K562 (cell line): ENCODE data around the gene ATP6V0A4. TPM values are rescaled to one million over a fixed set of nuclear protein-coding genes. Genes with fewer than 3 reads are reported as not detected.

Experiments used
- ATAC-seq: fragments of 200-7000 bp; cut with Tn5 transposase; 3 replicates; pipeline ENCODE4 v1.9.1; 2020; ENCODE audit warnings: moderate library complexity
- BruUV-seq: library from RNA; stranded (reverse); fragments of 400-500 nt; replicated peaks from 2 replicates; lab custom pipeline; 2021; lab: Mats Ljungman, UMichigan
- CTCF ChIA-PET: fragments of 300-600 bp; formaldehyde crosslinking; extraction: SDS; loops from one replicate; lab custom pipeline; 2021; ENCODE audit warnings: low intra/inter-chr PET ratio; lab: Yijun Ruan, JAX
- POLR2A ChIA-PET: fragments of 300-600, 350-650 bp; sonication (Branson Sonifier 250); formaldehyde crosslinking; extraction: SDS; loops from one replicate; lab custom pipeline; 2021; ENCODE audit warnings: antibody characterized with exemption, inconsistent platforms; lab: Yijun Ruan, JAX
- DNase-seq, 4 experiments: peaks; one replicate each; pipeline versions ENCODE4 v3.0.0 to v3.0.0-alpha.2; 2011 to 2018; ENCODE audit warnings: low spot score in 3 of 4, mixed read lengths in 3 of 4; ENCODE audit errors: extremely low read depth in 1 of 4
- FAIRE-seq: peaks from 2 replicates; lab custom pipeline; 2011; peaks lifted over from hg19 to GRCh38; lab: Jason Lieb, UNC
- H2AFZ ChIP-seq: 2 replicates; pipeline ENCODE4 v1.6.0; 2011; ENCODE audit warnings: low read depth, low read length, control low read depth, inconsistent platforms
- H3K27ac ChIP-seq: fragments of 200-600 bp; 3 replicates; pipeline ENCODE4 v1.8.0; 2011; ENCODE audit warnings: low read depth, mild to moderate bottlenecking, control low read depth, inconsistent platforms, low read length, moderate library complexity, mixed read lengths; ENCODE audit errors: extremely low read depth
- H3K27me3 ChIP-seq, 2 experiments: fragments of 300-600 bp in 1 of 2; 2 replicates in 1 of 2; 3 replicates in 1 of 2; pipeline versions ENCODE4 v1.6.0 to v1.8.0; 2011; ENCODE audit warnings: inconsistent platforms in 2 of 2, low read length in 2 of 2, mild to moderate bottlenecking in 1 of 2, mixed read lengths in 1 of 2, moderate library complexity in 1 of 2; ENCODE audit not compliant: control insufficient read depth in 2 of 2, insufficient read depth in 2 of 2
- H3K36me3 ChIP-seq: fragments of 300-600 bp; 3 replicates; pipeline ENCODE4 v1.8.0; 2011; ENCODE audit warnings: mild to moderate bottlenecking, low read length, inconsistent platforms; ENCODE audit not compliant: control insufficient read depth, insufficient read depth
- H3K4me1 ChIP-seq, 2 experiments: fragments of 200-600 bp in 1 of 2; replicated peaks in 1 of 2; 2 replicates in 1 of 2; 3 replicates in 1 of 2; pipeline versions ENCODE4 v1.5.1 to v1.8.0; 2011; ENCODE audit warnings: inconsistent platforms in 2 of 2, low read length in 2 of 2, mild to moderate bottlenecking in 1 of 2, mixed read lengths in 1 of 2, moderate library complexity in 1 of 2; ENCODE audit not compliant: control insufficient read depth in 2 of 2, insufficient read depth in 2 of 2
- H3K4me2 ChIP-seq: 2 replicates; pipeline ENCODE4 v1.6.1; 2011; ENCODE audit warnings: low read length, control low read depth, inconsistent platforms, mixed read lengths; ENCODE audit not compliant: insufficient read depth
- H3K4me3 ChIP-seq: fragments of 200-600 bp; sonication (generic), shearing (Covaris generic); 2 replicates; pipeline ENCODE4 v1.5.1; 2016; ENCODE audit warnings: control low read depth, inconsistent platforms
- H3K79me2 ChIP-seq: fragments of 200-600 bp; 3 replicates; pipeline ENCODE4 v1.8.0; 2011; ENCODE audit warnings: low read length, inconsistent platforms; ENCODE audit not compliant: control insufficient read depth, insufficient read depth
- H3K9ac ChIP-seq, 2 experiments: 2 replicates each; pipeline versions ENCODE4 v1.6.0 to v1.6.1; 2011; ENCODE audit warnings: low read depth in 2 of 2, low read length in 2 of 2, control low read depth in 1 of 2, inconsistent platforms in 1 of 2, mild to moderate bottlenecking in 1 of 2, mixed read lengths in 1 of 2; ENCODE audit not compliant: insufficient read depth in 1 of 2
- H3K9me1 ChIP-seq: one replicate; pipeline ENCODE4 v1.6.0; 2011; ENCODE audit warnings: inconsistent platforms, mild to moderate bottlenecking, low read length, moderate library complexity; ENCODE audit not compliant: control insufficient read depth, insufficient read depth
- H3K9me3 ChIP-seq: replicated peaks from 2 replicates; pipeline ENCODE4 v1.5.1; 2011; ENCODE audit warnings: low read depth, low read length, inconsistent platforms; ENCODE audit not compliant: control insufficient read depth, insufficient read depth
- H4K20me1 ChIP-seq: replicated peaks from 2 replicates; pipeline ENCODE4 v1.6.1; 2011; ENCODE audit warnings: low read length, inconsistent platforms, mixed read lengths; ENCODE audit not compliant: control insufficient read depth, insufficient read depth
- BRCA1 ChIP-seq, 2 experiments: fragments of 450-650 bp in 1 of 2; sonication (generic) in 1 of 2; formaldehyde crosslinking in 1 of 2; IDR thresholded peaks; 2 replicates each; pipeline versions ENCODE4 v1.5.0 to v1.6.1; 2017 to 2020; ENCODE audit warnings: mild to moderate bottlenecking in 1 of 2, missing genetic modification reagents in 1 of 2
- CEBPB ChIP-seq: fragments of 450-650 bp; IDR thresholded peaks from 2 replicates; pipeline ENCODE4 v1.6.1; 2016; ENCODE audit warnings: missing genetic modification characterization, missing compliant biosample characterization
- CEBPG ChIP-seq, 3 experiments: fragments of 200-800 bp in 1 of 3; sonication (Bioruptor generic) in 1 of 3; sonication (generic) in 1 of 3; formaldehyde crosslinking in 1 of 3; IDR thresholded peaks in 2 of 3; conservative IDR thresholded peaks in 1 of 3; 2 replicates each; pipeline versions ENCODE4 v1.6.1 to v1.8.0; 2016 to 2022; ENCODE audit warnings: missing compliant biosample characterization in 2 of 3, missing genetic modification characterization in 2 of 3, mild to moderate bottlenecking in 1 of 3, missing genetic modification reagents in 1 of 3
- DMBX1 ChIP-seq: fragments of 250-450 bp; sonication (Bioruptor Pico); IDR thresholded peaks from 2 replicates; pipeline ENCODE4 v1.8.0; 2022; ENCODE audit warnings: inconsistent platforms, mild to moderate bottlenecking, moderate library complexity, borderline replicate concordance
- PCBP2 ChIP-seq: fragments of 200-400 bp; formaldehyde crosslinking; IDR thresholded peaks from 2 replicates; pipeline ENCODE4 v1.6.1; 2018; ENCODE audit warnings: low read length, low read depth, mild to moderate bottlenecking, moderate library complexity; ENCODE audit not compliant: poor library complexity, severe bottlenecking
- RBM25 ChIP-seq: fragments of 200-400 bp; formaldehyde crosslinking; IDR thresholded peaks from 2 replicates; pipeline ENCODE4 v1.6.1; 2018; ENCODE audit warnings: low read length, low read depth, moderate library complexity; ENCODE audit not compliant: severe bottlenecking
- ZBTB1 ChIP-seq: sonication (generic); formaldehyde crosslinking; IDR thresholded peaks from 2 replicates; pipeline ENCODE4 v1.8.1; 2023; ENCODE audit warnings: missing genetic modification reagents, low read depth, mild to moderate bottlenecking, borderline replicate concordance
- ZNF224 ChIP-seq: sonication (generic); formaldehyde crosslinking; IDR thresholded peaks from 2 replicates; pipeline ENCODE4 v1.8.0; 2022; ENCODE audit warnings: mild to moderate bottlenecking, missing genetic modification reagents
- WGBS: fragments of 100-300 bp; shearing (Covaris generic); methylation state at CpG from one replicate; pipeline ENCODE4 v1.1.6; 2016; ENCODE audit warnings: low coverage, mixed read lengths; ENCODE audit not compliant: insufficient coverage; ENCODE audit errors: missing lambda C conversion rate; 5-methylcytosine and 5-hydroxymethylcytosine counted together
- in situ Hi-C: fragments of 300-500 bp; cut with MboI; formaldehyde crosslinking; loops from 4 replicates; pipeline ENCODE4 v1.15.0; 2018; ENCODE audit warnings: inconsistent platforms, mixed read lengths
- intact Hi-C: fragments of 100-400 bp; cut with micrococcal nuclease; formaldehyde crosslinking; loops from 2 replicates; pipeline ENCODE4 v1.14.2; 2022
- polyA plus RNA-seq, 8 experiments: library from polyadenylated mRNA; depleted of rRNA in 4 of 8; stranded (reverse) in 5 of 8; unstranded in 3 of 8; fragments of >200 nt; fragmentation: Nextera tagmentation in 2 of 8; fragmentation: Illumina TruSeq in 1 of 8; extraction: Ambion mirVana in 2 of 8; extraction: Trizol in 1 of 8; gene quantifications; 2 replicates each; pipeline versions ENCODE4 v1.2.1 to v1.2.3, GENCODE V29; 2011 to 2014; ENCODE audit warnings: inconsistent platforms in 1 of 8, missing spikeins in 1 of 8
- total RNA-seq, 7 experiments: library from RNA; depleted of rRNA in 6 of 7; stranded (reverse); fragments of >200 nt in 6 of 7; fragmentation: Illumina TruSeq in 2 of 7; extraction: Trizol in 2 of 7; gene quantifications; 2 replicates each; pipeline versions ENCODE4 v1.2.1 to v1.2.3, GENCODE V29; 2011 to 2021; ENCODE audit warnings: low replicate concordance in 1 of 7
- TF ChIP-seq, protein P1 (sequence below), 2 experiments: fragments of 450-650 bp; IDR thresholded peaks; 2 replicates each; pipeline ENCODE4 v1.6.1; 2018; ENCODE audit warnings: mild to moderate bottlenecking in 2 of 2, low read depth in 1 of 2; ENCODE audit not compliant: partially characterized antibody in 2 of 2

ATP6V0A4 gene
- total and polyA plus RNA-seq, 9 of the 15 experiments (the other 6 are each of a cell fraction or from before 2014, with no cell fraction given), result 0.03 TPM; not detected in 8

GRCh38 chr7:138770904-138771303 is 27.1 kb downstream of the ATP6V0A4 start:
- ATAC-seq (no peak; the same call in 2 of the 3 replicates), DNase-seq (no peak), FAIRE-seq (peak; percentile 26)
- POLR2A ChIA-PET, result no interaction called here
- in situ Hi-C loops, result no loop called here
- H3K4me3 ChIP-seq, result no peak overlapping the region
- no peak overlapping the region for H3K9ac ChIP-seq
- no peaks in the 10 kb centered on the region for H3K79me2 ChIP-seq
- H4K20me1 ChIP-seq, result no peaks in the 10 kb centered on the region
- intact Hi-C loops, result no loop called here
- BruUV-seq, result no TSS peak
- 2% methylated on average over 8 of the region's 8 CpGs for WGBS
- no peaks in the 10 kb centered on the region; a peak in 1 of 5 replicates for H3K4me1 ChIP-seq
- no peak overlapping the region for H3K27ac ChIP-seq
- no peaks in the 10 kb centered on the region for H3K9me1 ChIP-seq
- TF ChIP-seq, protein P1, sequence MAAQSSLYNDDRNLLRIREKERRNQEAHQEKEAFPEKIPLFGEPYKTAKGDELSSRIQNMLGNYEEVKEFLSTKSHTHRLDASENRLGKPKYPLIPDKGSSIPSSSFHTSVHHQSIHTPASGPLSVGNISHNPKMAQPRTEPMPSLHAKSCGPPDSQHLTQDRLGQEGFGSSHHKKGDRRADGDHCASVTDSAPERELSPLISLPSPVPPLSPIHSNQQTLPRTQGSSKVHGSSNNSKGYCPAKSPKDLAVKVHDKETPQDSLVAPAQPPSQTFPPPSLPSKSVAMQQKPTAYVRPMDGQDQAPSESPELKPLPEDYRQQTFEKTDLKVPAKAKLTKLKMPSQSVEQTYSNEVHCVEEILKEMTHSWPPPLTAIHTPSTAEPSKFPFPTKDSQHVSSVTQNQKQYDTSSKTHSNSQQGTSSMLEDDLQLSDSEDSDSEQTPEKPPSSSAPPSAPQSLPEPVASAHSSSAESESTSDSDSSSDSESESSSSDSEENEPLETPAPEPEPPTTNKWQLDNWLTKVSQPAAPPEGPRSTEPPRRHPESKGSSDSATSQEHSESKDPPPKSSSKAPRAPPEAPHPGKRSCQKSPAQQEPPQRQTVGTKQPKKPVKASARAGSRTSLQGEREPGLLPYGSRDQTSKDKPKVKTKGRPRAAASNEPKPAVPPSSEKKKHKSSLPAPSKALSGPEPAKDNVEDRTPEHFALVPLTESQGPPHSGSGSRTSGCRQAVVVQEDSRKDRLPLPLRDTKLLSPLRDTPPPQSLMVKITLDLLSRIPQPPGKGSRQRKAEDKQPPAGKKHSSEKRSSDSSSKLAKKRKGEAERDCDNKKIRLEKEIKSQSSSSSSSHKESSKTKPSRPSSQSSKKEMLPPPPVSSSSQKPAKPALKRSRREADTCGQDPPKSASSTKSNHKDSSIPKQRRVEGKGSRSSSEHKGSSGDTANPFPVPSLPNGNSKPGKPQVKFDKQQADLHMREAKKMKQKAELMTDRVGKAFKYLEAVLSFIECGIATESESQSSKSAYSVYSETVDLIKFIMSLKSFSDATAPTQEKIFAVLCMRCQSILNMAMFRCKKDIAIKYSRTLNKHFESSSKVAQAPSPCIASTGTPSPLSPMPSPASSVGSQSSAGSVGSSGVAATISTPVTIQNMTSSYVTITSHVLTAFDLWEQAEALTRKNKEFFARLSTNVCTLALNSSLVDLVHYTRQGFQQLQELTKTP (IDR thresholded peaks at IDR 0.05; ENCODE audit: low read depth in 1 of 2, partially characterized antibody in 2 of 2), result no peak
- no peak for TF ChIP-seq BRCA1 (IDR thresholded peaks at IDR 0.05)
- TF ChIP-seq BRCA1 (CRISPR knock-in tag; IDR thresholded peaks at IDR 0.05), result no peak
- no peak for TF ChIP-seq RBM25
- TF ChIP-seq ZNF224, result no peak
- TF ChIP-seq CEBPB, result peak; percentile 90
- no peak for TF ChIP-seq ZBTB1
- no peak for TF ChIP-seq PCBP2
- no peak for TF ChIP-seq CEBPG (CRISPR knock-in tag; IDR thresholded peaks at IDR 0.05)
- peak; percentile 65 to 69 for TF ChIP-seq CEBPG (tag; conservative IDR thresholded peaks at IDR 0.05 in 1 of 2, IDR thresholded peaks at IDR 0.05 in 1 of 2)
- TF ChIP-seq DMBX1, result no peak
- no peaks in the 10 kb centered on the region for H3K36me3 ChIP-seq
- H3K27me3 ChIP-seq, result peaks cover 6 to 31% of the 10 kb centered on the region in 2 experiments; a peak in 3 of 5 replicates
- CTCF ChIA-PET, result interaction anchor here (0.7 kb wide), 1 partner anchor 11 kb away, joined by 4 read pairs; no protein-coding TSS in a partner anchor
- H2AFZ ChIP-seq, result no peak overlapping the region
- H3K9me3 ChIP-seq, result no peaks in the 10 kb centered on the region
- no peak overlapping the region for H3K4me2 ChIP-seq
